SKM-1 treated with dmso at 0.1 percent for 144 hours (cell line): Measurements from ENCODE around the gene HDAC7.
"Not testable (repeated sequence)": the region's sequence is repeated elsewhere in the genome, so short reads cannot be mapped to it uniquely, and the experiment has no call there.

Source experiments
- DNase-seq: peaks from one replicate; lab custom pipeline; 2025; ENCODE audit not compliant: unreplicated experiment; lab: John Stamatoyannopoulos, UW

Gene HDAC7

DNA sequence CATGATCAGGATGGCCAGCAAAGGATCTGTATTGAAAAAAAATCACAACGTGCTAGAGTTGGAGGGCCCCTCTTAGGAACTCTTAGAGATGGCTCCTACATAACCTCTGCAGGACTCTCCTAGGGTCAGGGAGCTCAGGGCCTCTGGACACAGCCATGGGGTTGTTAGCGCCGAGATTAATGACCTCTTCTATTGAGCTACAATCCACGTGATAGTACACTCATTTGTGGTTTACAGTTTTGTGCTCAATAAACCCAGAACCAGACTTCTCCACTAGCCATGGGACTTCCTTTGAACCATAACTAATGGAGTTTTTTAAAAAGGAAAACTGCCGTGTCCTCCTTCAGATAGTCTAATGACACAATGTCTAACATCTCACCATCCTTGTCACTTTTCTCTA, 29.6 kb upstream of the HDAC7 start:
- no peak for DNase-seq

GRCh38 chr12:47848853-47849252, 29.1 kb upstream of the HDAC7 start:
- DNase-seq: no peak

- DNase-seq: no peak
These were observed 26.7 kb upstream of the HDAC7 start for GRCh38 chr12:47846294-47846996.

DNA sequence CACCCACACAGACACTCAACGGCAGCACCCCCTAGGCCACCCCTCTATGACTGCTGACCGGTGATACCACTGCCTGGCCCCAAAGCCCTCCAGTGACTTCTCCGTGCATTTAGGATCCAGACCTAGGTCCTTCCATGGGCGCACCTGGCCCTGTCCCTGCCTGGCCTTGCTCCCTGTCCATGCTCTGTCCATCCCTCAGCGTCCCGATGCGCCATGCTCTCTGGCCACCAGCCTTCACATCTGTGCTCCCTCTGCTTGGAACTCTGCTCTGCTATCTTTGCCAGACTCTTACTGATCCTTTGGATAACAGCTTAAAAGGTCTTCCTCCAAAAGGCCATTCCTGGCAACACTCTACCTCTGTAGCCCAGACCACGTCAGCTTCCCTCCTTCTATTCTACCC, 25.4 kb upstream of the HDAC7 start:
- no peak for DNase-seq

DNA sequence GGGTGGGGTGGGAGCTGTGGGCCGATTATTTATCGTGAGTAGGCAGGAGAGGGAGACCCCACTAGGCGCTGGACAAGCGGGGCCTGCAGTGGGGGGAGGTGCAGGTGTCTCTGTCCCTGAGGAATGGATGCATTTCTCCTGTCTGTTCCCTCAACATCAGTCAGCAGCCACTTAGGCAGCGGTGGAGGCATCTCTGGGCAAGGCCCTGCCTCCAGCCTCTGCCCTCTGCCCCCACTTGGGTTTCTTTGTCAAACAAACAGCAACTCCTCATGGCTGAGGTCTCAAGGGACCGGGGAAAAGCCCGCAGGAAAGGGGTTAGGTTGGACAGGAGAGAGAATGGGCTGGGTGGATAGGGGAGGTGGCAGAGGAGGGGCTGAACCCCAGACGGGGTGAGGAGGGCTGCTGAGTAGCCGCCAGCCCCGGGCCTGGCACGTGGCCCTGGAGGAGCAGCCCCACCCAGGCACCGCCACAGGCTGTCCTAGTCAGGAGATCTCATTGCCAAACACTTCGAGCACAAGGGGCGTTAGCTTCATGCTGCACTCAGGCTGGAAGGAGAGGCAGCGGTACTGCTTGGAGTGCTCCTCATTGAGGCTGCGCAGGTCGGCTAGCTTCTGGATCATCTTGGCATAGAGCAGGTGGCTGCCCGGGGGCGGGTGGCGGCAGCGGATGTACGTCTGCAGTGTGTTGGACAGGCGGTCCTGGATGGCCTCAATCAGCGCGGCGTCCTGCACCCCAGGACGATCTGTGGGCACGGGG, 24.7 kb upstream of the HDAC7 start:
- no peak for DNase-seq

DNA sequence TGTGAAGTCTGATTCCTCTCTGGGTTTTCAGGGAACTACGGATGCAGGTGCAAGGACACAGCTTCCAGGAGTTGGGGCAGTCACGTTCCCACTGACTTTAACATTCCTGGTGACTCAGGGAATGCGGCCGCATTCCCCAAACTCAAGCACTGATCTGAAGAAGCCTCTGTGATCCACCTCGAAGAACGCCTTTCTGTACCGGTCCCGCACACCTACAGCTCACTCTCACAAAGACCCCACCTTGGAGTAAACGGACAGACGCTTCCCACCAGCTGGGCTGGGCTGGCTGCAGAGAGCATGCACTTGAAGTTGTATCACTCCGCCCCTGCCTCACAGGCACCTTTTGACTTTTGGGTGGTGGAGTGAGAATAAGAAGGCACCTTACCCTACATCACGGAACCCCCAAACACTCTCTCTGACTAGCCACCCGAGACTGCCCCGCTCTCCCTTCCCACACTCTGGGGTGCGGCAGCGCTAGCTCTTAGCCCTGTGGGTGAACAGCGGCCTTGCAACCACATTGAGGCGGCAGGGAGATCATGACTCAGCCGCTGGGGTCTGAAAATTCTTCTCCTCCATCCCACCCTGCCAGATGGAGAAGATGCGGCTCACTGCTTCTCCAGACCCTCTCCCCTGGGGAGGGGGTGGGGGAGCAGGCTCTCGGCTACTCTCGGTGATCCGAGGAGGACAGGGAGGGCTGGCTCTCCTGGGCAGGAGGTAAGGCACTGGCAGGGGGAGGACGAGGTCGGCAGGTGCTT, 23.7 kb upstream of the HDAC7 start:
- DNase-seq: no peak

DNA sequence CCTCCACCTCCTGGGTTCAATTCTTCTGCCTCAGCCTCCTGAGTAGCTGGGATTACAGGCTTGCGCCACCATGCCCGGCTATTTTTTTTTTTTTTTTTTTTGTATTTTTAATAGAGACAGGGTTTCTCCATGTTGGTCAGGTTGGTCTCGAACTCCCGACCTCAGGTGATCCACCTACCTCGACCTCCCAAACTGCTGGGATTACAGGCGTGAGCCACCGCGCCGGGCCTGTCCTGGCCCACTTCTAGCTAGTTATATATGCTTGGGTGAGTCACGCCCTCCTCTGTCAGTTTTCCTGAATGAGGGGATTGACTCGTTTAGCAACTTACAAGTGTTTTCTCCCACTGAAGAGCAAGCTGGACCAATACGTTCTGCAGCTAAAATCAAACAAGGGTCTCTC, 22.8 kb upstream of the HDAC7 start:
- DNase-seq: not testable (repeated sequence)

GRCh38 chr12:47841910-47842309, 22.2 kb upstream of the HDAC7 start:
- no peak for DNase-seq

DNA sequence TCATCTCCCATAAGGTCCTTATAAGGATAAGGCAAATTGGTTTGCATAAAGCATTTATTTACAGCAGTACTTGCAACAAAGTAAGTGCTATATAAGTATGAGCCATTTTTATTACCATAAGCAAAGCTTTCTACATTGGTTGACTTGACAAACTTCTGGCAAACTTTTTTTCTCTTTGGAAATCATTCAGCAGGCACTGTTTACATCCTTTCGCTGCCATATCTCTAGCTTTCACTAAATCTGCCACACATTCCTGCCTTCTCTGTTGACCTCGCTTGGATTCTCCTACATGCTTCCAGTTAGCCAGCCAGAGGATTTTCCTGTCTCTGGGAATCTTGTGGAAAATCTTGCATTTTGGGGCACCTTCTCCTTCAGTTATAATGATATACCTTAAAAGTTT, 21.8 kb upstream of the HDAC7 start:
- no peak for DNase-seq

GRCh38 chr12:47840571-47840970, 20.9 kb upstream of the HDAC7 start:
- no peak for DNase-seq

DNA sequence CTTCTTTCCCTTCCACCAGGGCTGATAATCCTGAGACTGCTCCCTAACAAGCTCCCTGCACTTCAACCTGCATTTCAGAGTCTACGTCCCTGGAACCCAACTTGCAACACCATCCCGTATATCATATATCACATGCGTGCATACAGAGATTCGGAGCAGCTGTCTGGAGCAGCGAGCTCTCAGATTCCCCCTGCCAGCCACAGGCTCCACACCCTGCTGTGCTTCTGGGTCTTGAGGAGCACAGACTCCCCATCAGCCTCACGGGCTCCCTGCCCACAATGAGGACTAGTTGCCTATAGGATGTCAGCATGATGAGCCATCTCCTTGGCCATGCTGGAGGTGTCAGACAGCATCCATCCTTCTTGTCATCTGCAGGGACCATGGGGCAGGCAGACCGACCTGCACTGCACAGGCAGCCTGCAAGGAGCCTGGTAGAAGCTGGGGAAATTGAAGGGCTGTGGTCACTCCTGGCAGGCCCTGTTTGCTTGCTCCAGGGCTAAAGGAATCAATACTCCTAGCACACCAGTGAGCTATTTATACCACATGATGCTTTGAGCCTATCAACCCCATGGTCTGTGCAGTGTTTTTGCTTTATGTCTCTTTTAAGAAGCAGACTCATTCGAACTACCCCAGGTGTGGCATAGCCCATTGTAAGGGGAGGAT, 19.6 kb upstream of the HDAC7 start:
- no peak for DNase-seq

DNA sequence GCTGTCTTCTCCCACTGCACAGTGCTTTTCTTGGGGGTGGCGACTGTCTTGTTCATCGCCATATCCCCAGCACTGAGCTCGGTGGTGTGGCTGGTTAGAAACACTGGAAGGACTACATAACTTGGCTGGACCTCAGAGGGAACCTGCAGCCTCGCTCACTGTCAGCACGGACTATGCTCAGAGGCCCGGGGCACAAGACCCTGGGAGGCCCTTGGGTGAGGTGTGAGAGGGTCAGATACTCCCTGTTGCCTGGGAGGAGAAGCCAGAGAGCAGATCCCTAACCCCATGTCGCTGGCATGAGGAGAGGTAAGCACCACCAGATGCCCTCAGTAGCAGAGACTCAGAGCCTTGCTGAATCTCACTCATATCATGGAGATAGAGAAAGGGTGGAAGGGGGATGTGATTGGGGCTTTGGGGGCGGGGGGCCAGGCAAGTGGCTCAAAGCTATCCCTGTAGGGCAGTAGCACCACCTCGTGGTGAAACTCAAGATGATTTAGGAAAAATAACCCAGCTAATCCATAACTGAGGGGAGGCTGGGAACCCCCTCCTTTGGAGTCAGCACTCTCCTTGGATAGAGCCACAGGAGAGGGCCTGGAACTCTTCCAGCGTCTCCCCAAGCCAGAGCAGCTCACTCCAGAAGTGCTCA, 18.7 kb upstream of the HDAC7 start:
- no peak for DNase-seq

GRCh38 chr12:47837190-47838171, 17.8 kb upstream of the HDAC7 start:
- DNase-seq: no peak

DNA sequence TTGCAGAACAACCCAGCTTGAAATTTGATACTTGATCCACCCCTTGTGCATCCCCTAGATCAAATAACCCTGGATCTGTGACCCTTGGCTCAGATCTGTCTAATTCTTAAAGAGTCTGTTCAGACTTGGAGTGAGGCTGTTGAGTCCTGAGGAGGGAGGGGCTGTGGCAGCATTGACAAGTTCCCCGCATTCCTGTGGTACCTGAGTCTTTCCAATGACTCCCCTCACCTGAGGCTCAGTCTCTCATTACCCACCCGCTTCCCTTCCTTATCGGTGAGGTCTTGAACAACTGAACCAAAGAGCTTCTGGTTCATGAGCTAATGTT, 16.1 kb upstream of the HDAC7 start:
- no peak for DNase-seq

- DNase-seq: no peak
These were observed 15.5 kb upstream of the HDAC7 start for GRCh38 chr12:47835006-47835830.

DNA sequence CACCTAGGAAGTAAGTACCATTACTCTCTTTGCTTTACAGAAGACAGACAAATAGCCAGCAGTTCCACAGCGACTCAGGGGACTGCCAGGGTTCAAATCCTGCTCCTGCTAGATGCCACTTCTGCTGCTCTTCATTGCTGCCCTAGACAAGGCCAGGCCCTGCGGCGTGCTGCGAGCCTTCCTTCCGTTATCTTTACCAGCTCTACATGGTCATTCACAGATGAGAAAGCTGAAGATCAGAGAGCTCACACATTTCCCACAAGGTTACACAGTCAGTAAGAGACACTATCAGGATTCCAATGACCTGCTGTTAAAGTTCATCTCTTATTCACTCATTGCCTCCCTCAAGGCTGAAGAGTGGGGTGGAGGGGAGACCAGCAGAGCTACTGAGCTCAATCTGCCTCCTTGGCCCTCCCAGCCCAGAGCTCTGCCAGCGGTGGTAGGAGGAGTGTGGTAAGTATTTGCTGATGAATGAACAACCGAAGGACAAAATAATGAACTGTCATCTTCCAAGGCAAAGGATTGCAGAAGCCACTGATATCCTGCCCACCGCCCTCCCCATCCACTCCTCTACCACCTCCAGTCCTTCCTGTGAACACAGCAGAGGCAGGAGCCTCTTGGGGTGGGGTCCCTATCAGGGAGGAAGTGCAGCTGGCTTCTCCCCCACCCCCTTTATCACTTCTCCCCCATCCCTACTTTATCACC, 14.6 kb upstream of the HDAC7 start:
- no peak for DNase-seq

DNA sequence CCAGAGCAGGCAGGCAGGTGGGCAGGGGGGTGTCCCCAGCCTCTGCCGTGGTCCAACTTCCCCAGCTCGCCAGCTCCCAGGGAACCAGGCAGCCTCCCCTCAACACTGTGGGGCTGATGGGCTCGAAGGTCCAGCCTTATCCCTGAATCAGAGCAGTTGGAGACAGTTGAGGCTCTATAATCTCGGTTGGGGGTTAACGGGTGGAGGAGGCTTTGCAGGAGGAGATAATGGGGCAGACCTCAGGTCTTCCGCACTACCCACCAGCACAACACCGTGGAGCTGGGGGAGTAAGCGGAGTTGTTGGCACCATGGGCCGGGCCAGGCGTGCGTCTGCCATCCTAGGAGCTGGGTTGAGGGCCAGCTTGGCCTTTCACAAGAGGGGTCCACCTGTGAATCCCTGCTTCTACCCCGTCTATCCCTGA, 13.9 kb upstream of the HDAC7 start:
- no peak for DNase-seq

DNA sequence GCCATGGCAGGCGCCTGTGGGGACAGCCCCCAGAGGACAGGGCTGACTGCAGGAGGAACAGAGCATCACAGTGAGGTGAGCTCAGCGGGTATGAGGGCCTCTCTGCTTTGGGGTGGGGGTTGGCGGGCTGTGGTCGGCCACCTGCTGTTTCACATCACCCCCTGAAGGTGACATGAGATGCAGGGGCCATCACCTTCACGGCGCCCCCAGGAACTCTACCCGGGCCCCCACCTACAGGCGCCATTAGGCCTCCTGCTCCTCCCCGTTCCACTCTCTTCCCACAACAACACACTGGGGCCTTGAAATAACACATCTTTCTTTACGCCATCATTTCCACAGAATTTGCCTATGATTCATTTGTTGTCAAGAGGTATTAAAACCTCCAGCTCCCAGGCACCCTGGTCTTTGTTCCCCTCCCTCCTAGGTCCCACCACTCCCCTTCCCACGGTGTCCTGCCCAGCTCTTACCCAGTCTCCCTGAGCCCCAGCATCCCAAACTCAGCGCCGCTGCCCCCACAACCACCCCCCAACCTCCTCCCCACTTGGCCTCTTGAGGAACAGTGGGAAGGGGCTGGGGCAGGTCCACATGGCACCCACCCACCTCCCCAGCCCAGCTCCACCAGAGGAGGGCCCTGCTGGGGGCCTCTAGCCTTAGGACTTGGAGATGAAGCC, 12.7 kb upstream of the HDAC7 start:
- DNase-seq: no peak
